ENCODE measurements around the gene SGCD. TPM values are rescaled to one million over a fixed set of nuclear protein-coding genes. Genes with fewer than 3 reads are reported as not detected.

The SGCD gene
- 75.2 TPM for total RNA-seq
- long read RNA-seq, transcript SGCD-201 (9 exons, 1,606 nt), result major isoform, 7 of 21 reads
- long read RNA-seq, partial matches to known transcripts, result 6 of 21 reads
- long read RNA-seq, other reads (novel, unspliced or antisense), result 8 of 21 reads

- intact Hi-C loops (cut with DNase I), result loop anchor here (5.0 to 10.0 kb wide), 3 partner anchors 54 to 496 kb away; no protein-coding TSS in a partner anchor
- peak; percentile 87 for ATAC-seq
- DNase-seq (ENCODE audit: missing footprints), result peak; percentile 83
Observed at GRCh38 chr5:156326718-156327259, at the start of gene SGCD. Gene SGCD (plus strand): TSS chr5:156327164.

GRCh38 chr5:156277290-156277689 is 49.7 kb upstream of the SGCD start:
- DNase-seq (ENCODE audit: missing footprints) (no peak), ATAC-seq (no peak)
- intact Hi-C loops (cut with DNase I), result no loop called here

- no peak for ATAC-seq
- DNase-seq (ENCODE audit: missing footprints), result no peak
- intact Hi-C loops (cut with DNase I), result no loop called here
Observed at GRCh38 chr5:156295431-156295830, 31.5 kb upstream of the SGCD start.

GRCh38 chr5:156310115-156310514 is 16.8 kb upstream of the SGCD start:
- intact Hi-C loops (cut with DNase I), result no loop called here
- DNase-seq (ENCODE audit: missing footprints), result no peak
- ATAC-seq, result no peak

GRCh38 chr5:156312897-156313694 is 13.9 kb upstream of the SGCD start:
- intact Hi-C loops (cut with DNase I), result no loop called here
- peak; percentile 31 for ATAC-seq

GRCh38 chr5:156314416-156314815 is 12.5 kb upstream of the SGCD start:
- ATAC-seq (no peak), DNase-seq (ENCODE audit: missing footprints) (no peak)
- intact Hi-C loops (cut with DNase I), result no loop called here

More at GRCh38 chr5:156312897-156313694, 13.9 kb upstream of the SGCD start:
- DNase-seq (ENCODE audit: missing footprints), result no peak

GRCh38 chr5:156322666-156323065 is 4.3 kb upstream of the SGCD start:
- DNase-seq (ENCODE audit: missing footprints), result no peak
- intact Hi-C loops (cut with DNase I), result loop anchor here (10.0 kb wide), 1 partner anchor 288 kb away; no protein-coding TSS in a partner anchor
- ATAC-seq, result no peak

- DNase-seq (ENCODE audit: missing footprints) (no peak), ATAC-seq (peak; percentile 19)
- intact Hi-C loops (cut with DNase I), result loop anchor here (5.0 to 10.0 kb wide), 3 partner anchors 55 to 495 kb away; no protein-coding TSS in a partner anchor
Observed at GRCh38 chr5:156327296-156327695, 332 bp downstream of the SGCD start.

GRCh38 chr5:156328161-156328560 is 1.2 kb downstream of the SGCD start:
- DNase-seq (ENCODE audit: missing footprints) (no peak), ATAC-seq (no peak)
- intact Hi-C loops (cut with DNase I), result loop anchor here (2.0 to 10.0 kb wide), 7 partner anchors 56 to 595 kb away; no protein-coding TSS in a partner anchor

GRCh38 chr5:156328766-156329165 is 1.8 kb downstream of the SGCD start:
- DNase-seq (ENCODE audit: missing footprints) (no peak), ATAC-seq (peak; percentile 73)
- intact Hi-C loops (cut with DNase I), result loop anchor here (2.0 to 10.0 kb wide), 7 partner anchors 56 to 596 kb away; no protein-coding TSS in a partner anchor

GRCh38 chr5:156329171-156329611 is 2.2 kb downstream of the SGCD start:
- DNase-seq (ENCODE audit: missing footprints), result no peak
- intact Hi-C loops (cut with DNase I), result loop anchor here (2.0 to 10.0 kb wide), 7 partner anchors 57 to 596 kb away; no protein-coding TSS in a partner anchor
- peak; percentile 75 for ATAC-seq

GRCh38 chr5:156330141-156330870 is 3.3 kb downstream of the SGCD start:
- no peak for ATAC-seq
- intact Hi-C loops (cut with DNase I), result no loop called here

GRCh38 chr5:156331181-156331580 is 4.2 kb downstream of the SGCD start:
- DNase-seq (ENCODE audit: missing footprints) (no peak), ATAC-seq (no peak)
- intact Hi-C loops (cut with DNase I), result no loop called here

More at GRCh38 chr5:156330141-156330870, 3.3 kb downstream of the SGCD start:
- no peak for DNase-seq (ENCODE audit: missing footprints)

- DNase-seq (ENCODE audit: missing footprints), result no peak
- ATAC-seq, result no peak
- intact Hi-C loops (cut with DNase I), result no loop called here
Observed at GRCh38 chr5:156331845-156332244, 4.9 kb downstream of the SGCD start.

- ATAC-seq, result no peak
- no peak for DNase-seq (ENCODE audit: missing footprints)
- intact Hi-C loops (cut with DNase I), result no loop called here
Observed at GRCh38 chr5:156332245-156332644, 5.3 kb downstream of the SGCD start.

GRCh38 chr5:156339139-156339841 is 12.3 kb downstream of the SGCD start:
- DNase-seq (ENCODE audit: missing footprints) (no peak), ATAC-seq (no peak)
- intact Hi-C loops (cut with DNase I), result no loop called here

GRCh38 chr5:156340893-156341292 is 13.9 kb downstream of the SGCD start:
- intact Hi-C loops (cut with DNase I), result no loop called here
- DNase-seq (ENCODE audit: missing footprints) (no peak), ATAC-seq (no peak)

- intact Hi-C loops (cut with DNase I), result no loop called here
- no peak for ATAC-seq
- DNase-seq (ENCODE audit: missing footprints), result no peak
Observed at GRCh38 chr5:156350256-156350655, 23.3 kb downstream of the SGCD start.

All from Right ventricle myocardium inferior (tissue), 1 donor.